Fibroblast of lung (primary cell): ENCODE measurements around the gene FBXO38. TPM values are rescaled to one million over a fixed set of nuclear protein-coding genes. Genes with fewer than 3 reads are reported as not detected.

ENCODE experiments used
- DNase-seq, 2 donors: peaks; one replicate each; pipeline versions ENCODE4 v3.0.0 to v3.0.0-alpha.2; 2010; ENCODE audit warnings: low read depth in 2 of 2
- H2AFZ ChIP-seq: 2 replicates; pipeline ENCODE4 v1.5.1; 2012; ENCODE audit warnings: low read length, control low read depth, inconsistent platforms
- H3K27ac ChIP-seq: 2 replicates; pipeline ENCODE4 v1.5.1; 2011; ENCODE audit warnings: low read length, control low read depth; ENCODE audit not compliant: insufficient read depth
- H3K27me3 ChIP-seq: 2 replicates; pipeline ENCODE4 v1.5.1; 2011; ENCODE audit warnings: mild to moderate bottlenecking, low read length; ENCODE audit not compliant: control insufficient read depth, insufficient read depth
- H3K36me3 ChIP-seq: 2 replicates; pipeline ENCODE4 v1.5.1; 2011; ENCODE audit warnings: low read length; ENCODE audit not compliant: control insufficient read depth, insufficient read depth
- H3K4me1 ChIP-seq: 2 replicates; pipeline ENCODE4 v1.5.1; 2011; ENCODE audit warnings: low read length; ENCODE audit not compliant: control insufficient read depth, insufficient read depth; ENCODE audit errors: extremely low read depth
- H3K4me2 ChIP-seq: 2 replicates; pipeline ENCODE4 v1.5.1; 2011; ENCODE audit warnings: low read length, control low read depth; ENCODE audit not compliant: insufficient read depth; ENCODE audit errors: extremely low read depth
- H3K4me3 ChIP-seq, 4 experiments: fragments of 200-600 bp in 1 of 4; sonication (generic) in 1 of 4; replicated peaks in 1 of 4; 2 replicates each; pipeline ENCODE4 v1.5.1; 2011 to 2016; ENCODE audit warnings: low read length in 4 of 4, low read depth in 3 of 4, mild to moderate bottlenecking in 3 of 4, control low read depth in 2 of 4, inconsistent platforms in 1 of 4, mixed read lengths in 1 of 4; ENCODE audit not compliant: insufficient read depth in 1 of 4; ENCODE audit errors: control extremely low read depth in 1 of 4
- H3K79me2 ChIP-seq: 2 replicates; pipeline ENCODE4 v1.5.1; 2012; ENCODE audit warnings: mild to moderate bottlenecking, low read length, inconsistent platforms; ENCODE audit not compliant: control insufficient read depth, insufficient read depth
- H3K9ac ChIP-seq: 2 replicates; pipeline ENCODE4 v1.5.1; 2011; ENCODE audit warnings: mild to moderate bottlenecking, low read length, control low read depth; ENCODE audit not compliant: insufficient read depth
- H3K9me3 ChIP-seq: 2 replicates; pipeline ENCODE4 v1.5.1; 2012; ENCODE audit warnings: low read depth, low read length; ENCODE audit not compliant: control insufficient read depth, insufficient read depth
- H4K20me1 ChIP-seq: 2 replicates; pipeline ENCODE4 v1.5.1; 2011; ENCODE audit warnings: low read length; ENCODE audit not compliant: control insufficient read depth, insufficient read depth; ENCODE audit errors: extremely low read depth
- EZH2 ChIP-seq: IDR thresholded peaks from 2 replicates; pipeline ENCODE4 v1.5.1; 2012; ENCODE audit warnings: low read length, control low read depth, mild to moderate bottlenecking; ENCODE audit errors: missing control alignments
- polyA plus RNA-seq, 2 donors: library from polyadenylated mRNA; depleted of rRNA in 1 of 2; stranded (reverse) in 1 of 2; unstranded in 1 of 2; fragments of >200 nt; gene quantifications; 2 replicates each; pipeline ENCODE4 v1.2.1, GENCODE V29; 2011 to 2012; ENCODE audit warnings: missing spikeins in 1 of 2
- total RNA-seq: library from RNA; depleted of rRNA; stranded (reverse); fragments of >200 nt; gene quantifications from 2 replicates; pipeline ENCODE4 v1.2.1, GENCODE V29; 2014
- TF ChIP-seq, protein P1 (sequence below), 2 donors: IDR thresholded peaks in 1 of 2; conservative IDR thresholded peaks in 1 of 2; 1 replicate in 1 of 2; 2 replicates in 1 of 2; pipeline ENCODE4 v1.5.1; 2011 to 2012; ENCODE audit warnings: low read length in 2 of 2, control low read depth in 1 of 2, inconsistent platforms in 1 of 2, low read depth in 1 of 2, mild to moderate bottlenecking in 1 of 2

FBXO38 gene
- total and polyA plus RNA-seq, 2 donors (not counting 1 experiment from before 2014, with no cell fraction given), result 25.0 to 62.4 TPM

DNA sequence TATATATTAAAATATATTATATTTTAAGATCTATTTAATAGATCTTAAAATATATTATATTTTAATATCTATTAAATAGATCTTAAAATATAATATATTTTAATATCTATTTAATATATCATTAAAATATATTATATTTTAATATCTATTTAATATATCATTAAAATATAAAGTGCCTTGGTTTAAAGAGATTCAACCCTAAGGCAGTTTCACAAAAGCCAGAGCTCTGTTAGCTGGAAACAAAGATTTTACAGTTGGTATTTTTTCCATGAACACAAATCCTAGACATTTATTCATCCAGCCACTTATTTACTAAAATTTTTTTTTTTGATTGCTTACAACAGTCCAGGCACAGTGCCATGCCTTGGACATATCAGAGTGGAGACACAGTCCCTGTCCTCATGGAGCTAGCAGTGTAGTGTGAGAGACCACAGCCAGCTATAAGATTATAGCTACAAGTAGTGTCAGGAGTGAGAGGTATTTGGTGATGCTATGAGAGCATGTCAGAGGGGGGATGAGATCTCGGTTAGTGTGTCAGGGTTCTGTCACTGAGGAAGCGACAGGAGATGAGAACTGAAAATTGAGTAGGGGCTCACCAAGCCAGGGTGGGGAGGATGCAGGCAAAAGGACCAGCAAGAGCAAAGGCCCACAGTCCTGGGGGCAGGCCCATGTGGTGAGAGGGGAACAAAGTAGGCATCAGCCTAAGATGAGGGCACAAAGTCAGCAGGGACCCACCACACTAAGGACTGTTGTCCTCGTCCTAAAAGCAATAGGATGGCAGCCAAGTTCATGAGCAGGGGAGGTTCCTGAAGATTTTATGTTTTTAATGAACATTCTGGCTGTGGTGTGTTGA is 74.5 kb downstream of the FBXO38 start:
- Histone ChIP-seq H3K4me2 (no peak overlapping the region), H2AFZ (no peak overlapping the region), H3K79me2 (no peaks in the 10 kb centered on the region), H3K9me3 (no peaks in the 10 kb centered on the region), H3K27ac (no peak overlapping the region), H3K27me3 (no peaks in the 10 kb centered on the region), H3K36me3 (no peaks in the 10 kb centered on the region), H3K4me3 (no peak overlapping the region), H3K4me1 (no peaks in the 10 kb centered on the region), H3K9ac (no peak overlapping the region), H4K20me1 (no peaks in the 10 kb centered on the region)
- DNase-seq, result no peak
- TF ChIP-seq, protein P1, sequence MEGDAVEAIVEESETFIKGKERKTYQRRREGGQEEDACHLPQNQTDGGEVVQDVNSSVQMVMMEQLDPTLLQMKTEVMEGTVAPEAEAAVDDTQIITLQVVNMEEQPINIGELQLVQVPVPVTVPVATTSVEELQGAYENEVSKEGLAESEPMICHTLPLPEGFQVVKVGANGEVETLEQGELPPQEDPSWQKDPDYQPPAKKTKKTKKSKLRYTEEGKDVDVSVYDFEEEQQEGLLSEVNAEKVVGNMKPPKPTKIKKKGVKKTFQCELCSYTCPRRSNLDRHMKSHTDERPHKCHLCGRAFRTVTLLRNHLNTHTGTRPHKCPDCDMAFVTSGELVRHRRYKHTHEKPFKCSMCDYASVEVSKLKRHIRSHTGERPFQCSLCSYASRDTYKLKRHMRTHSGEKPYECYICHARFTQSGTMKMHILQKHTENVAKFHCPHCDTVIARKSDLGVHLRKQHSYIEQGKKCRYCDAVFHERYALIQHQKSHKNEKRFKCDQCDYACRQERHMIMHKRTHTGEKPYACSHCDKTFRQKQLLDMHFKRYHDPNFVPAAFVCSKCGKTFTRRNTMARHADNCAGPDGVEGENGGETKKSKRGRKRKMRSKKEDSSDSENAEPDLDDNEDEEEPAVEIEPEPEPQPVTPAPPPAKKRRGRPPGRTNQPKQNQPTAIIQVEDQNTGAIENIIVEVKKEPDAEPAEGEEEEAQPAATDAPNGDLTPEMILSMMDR (conservative IDR thresholded peaks at IDR 0.05 in 1 of 2, IDR thresholded peaks at IDR 0.05 in 1 of 2; ENCODE audit: low read depth in 1 of 2, low read length in 2 of 2), result no peak
- no peak for TF ChIP-seq EZH2

- Histone ChIP-seq H3K79me2 (no peaks in the 10 kb centered on the region), H3K27ac (no peak overlapping the region), H3K4me2 (no peak overlapping the region), H4K20me1 (no peaks in the 10 kb centered on the region), H2AFZ (no peak overlapping the region), H3K36me3 (no peaks in the 10 kb centered on the region), H3K9ac (no peak overlapping the region), H3K9me3 (no peaks in the 10 kb centered on the region), H3K4me3 (no peak overlapping the region), H3K27me3 (no peaks in the 10 kb centered on the region), H3K4me1 (no peaks in the 10 kb centered on the region)
- no peak for DNase-seq
- TF ChIP-seq, protein P1 (conservative IDR thresholded peaks at IDR 0.05 in 1 of 2, IDR thresholded peaks at IDR 0.05 in 1 of 2; ENCODE audit: low read depth in 1 of 2, low read length in 2 of 2), result no peak
- TF ChIP-seq EZH2, result no peak
Measured at GRCh38 chr5:148459669-148460068, 75.9 kb downstream of the FBXO38 start.

DNA sequence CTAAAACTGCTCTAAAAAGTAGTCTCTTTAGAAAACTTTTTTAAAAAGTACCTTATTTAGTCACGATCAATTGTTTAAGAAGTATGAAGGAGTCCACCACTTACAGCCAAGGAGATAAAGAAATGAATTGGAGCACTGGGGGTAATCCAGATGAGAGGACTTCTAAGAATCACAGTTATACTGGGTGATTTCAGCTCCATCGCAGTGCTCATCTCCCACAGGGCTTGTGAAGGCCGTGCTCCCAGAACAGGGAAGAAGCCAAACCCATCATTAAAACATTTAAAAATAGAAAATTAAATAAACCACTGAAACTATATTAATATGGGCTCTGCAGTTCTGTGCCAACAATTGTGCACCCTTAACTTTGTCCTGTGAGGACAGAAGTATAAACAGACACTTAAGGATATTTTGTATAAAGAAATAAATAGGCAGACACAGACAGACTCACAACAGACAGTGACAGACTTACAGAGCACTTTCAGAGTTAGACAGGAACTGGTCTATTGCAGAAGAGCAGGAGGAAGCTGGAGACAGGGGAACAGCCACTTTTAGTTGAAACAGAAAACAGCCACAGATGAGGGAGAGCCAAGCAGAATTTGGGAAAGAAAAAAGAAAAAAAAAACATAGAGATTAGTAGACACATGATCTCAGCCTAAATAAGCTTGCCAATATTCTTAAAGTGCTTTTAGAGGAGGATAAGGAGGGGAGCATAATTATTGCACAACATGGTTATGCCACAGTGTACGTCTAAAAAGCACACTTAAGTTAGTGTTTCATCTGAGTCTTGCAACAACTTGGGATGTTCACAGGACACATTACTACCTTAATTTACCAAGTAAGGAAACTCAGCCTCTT is 81.8 kb downstream of the FBXO38 start:
- no peak overlapping the region for H3K9ac ChIP-seq

More for the DNA sequence above, 81.8 kb downstream of the FBXO38 start:
- H4K20me1 ChIP-seq, result no peaks in the 10 kb centered on the region
- no peaks in the 10 kb centered on the region for H3K79me2 ChIP-seq
- no peak overlapping the region for H3K4me2 ChIP-seq
- H2AFZ ChIP-seq, result no peak overlapping the region
- no peaks in the 10 kb centered on the region for H3K9me3 ChIP-seq
- no peak overlapping the region for H3K4me3 ChIP-seq
- H3K4me1 ChIP-seq, result no peaks in the 10 kb centered on the region
- no peaks in the 10 kb centered on the region for H3K27me3 ChIP-seq
- H3K27ac ChIP-seq, result no peak overlapping the region
- no peak for DNase-seq
- no peaks in the 10 kb centered on the region for H3K36me3 ChIP-seq
- TF ChIP-seq, protein P1 (conservative IDR thresholded peaks at IDR 0.05 in 1 of 2, IDR thresholded peaks at IDR 0.05 in 1 of 2; ENCODE audit: low read depth in 1 of 2, low read length in 2 of 2), result no peak
- TF ChIP-seq EZH2, result no peak
